ENCODE measurements around the gene ZFP64. TPM values are rescaled to one million over a fixed set of nuclear protein-coding genes. Genes with fewer than 3 reads are reported as not detected.

ZFP64 gene
- polyA plus RNA-seq, 2 of the 4 experiments (the other 2 are of a cell fraction): 14.4 to 22.0 TPM

- Histone ChIP-seq H3K4me1 (no peaks in the 10 kb centered on the region), H3K27ac (no peak overlapping the region), H3K4me2 (no peak overlapping the region), H3K4me3 (no peak overlapping the region), H3K9me3 (peaks cover 13% of the 10 kb centered on the region)
- no peak for TF ChIP-seq CBX2 (IDR thresholded peaks at IDR 0.05; ENCODE audit: borderline replicate concordance, low read depth)
- TF ChIP-seq PHF8 (IDR thresholded peaks at IDR 0.05; ENCODE audit: borderline replicate concordance, low read depth): no peak
- TF ChIP-seq HOXA7 (CRISPR knock-in tag; IDR thresholded peaks at IDR 0.05): no peak
- no peak for TF ChIP-seq BHLHE40 (IDR thresholded peaks at IDR 0.05; ENCODE audit: low read depth, low read length)
- TF ChIP-seq FOXS1 (CRISPR knock-in tag; IDR thresholded peaks at IDR 0.05): no peak
- TF ChIP-seq ELK1 (IDR thresholded peaks at IDR 0.05; ENCODE audit: low read depth, low read length): no peak
- no peak for TF ChIP-seq RNF2 (IDR thresholded peaks at IDR 0.05; ENCODE audit: borderline replicate concordance, low read depth)
- no peak for TF ChIP-seq ESRRA (IDR thresholded peaks at IDR 0.05; ENCODE audit: borderline replicate concordance, low read length)
- no peak for TF ChIP-seq ATOH8 (CRISPR knock-in tag; IDR thresholded peaks at IDR 0.05; ENCODE audit: low read depth)
- TF ChIP-seq USF2 (IDR thresholded peaks at IDR 0.05): no peak
- TF ChIP-seq ZFP36 (IDR thresholded peaks at IDR 0.05; ENCODE audit: borderline replicate concordance, partially characterized antibody): no peak
- TF ChIP-seq NPAS2 (CRISPR knock-in tag; IDR thresholded peaks at IDR 0.05; ENCODE audit: borderline replicate concordance): no peak
- TF ChIP-seq EHMT2 (IDR thresholded peaks at IDR 0.05; ENCODE audit: low read depth): no peak
- no peak for TF ChIP-seq FOSB (CRISPR knock-in tag; IDR thresholded peaks at IDR 0.05)
- CTCF ChIA-PET: interaction anchor here (1.2 to 2.5 kb wide), 2 partner anchors 31 to 50 kb away, joined by 3 to 10 read pairs; no protein-coding TSS in a partner anchor
- 93% methylated on average over 18 of the region's 18 CpGs for WGBS (ENCODE audit: missing lambda C conversion rate)
- FAIRE-seq (no peak), ATAC-seq (no peak), DNase-seq (ENCODE audit: low read depth in 1 of 2, low spot score in 1 of 2) (no peak)
- POLR2A ChIA-PET: no interaction called here
Observed at GRCh38 chr20:52160049-52160570, 31.5 kb downstream of the ZFP64 start.

- FAIRE-seq: no peak
- H3K4me1 ChIP-seq: no peaks in the 10 kb centered on the region
- DNase-seq (ENCODE audit: low read depth in 1 of 2, low spot score in 1 of 2): no peak
- ChIA-PET CTCF (interaction anchor here (1.1 to 3.2 kb wide), 3 partner anchors 18 to 49 kb away, joined by 3 to 16 read pairs (median 6); no protein-coding TSS in a partner anchor), POLR2A (no interaction called here)
- whole genome bisulfite sequencing (ENCODE audit: missing lambda C conversion rate): 43% methylated on average over 1 of the region's 1 CpG
- H3K4me3 ChIP-seq: no peak overlapping the region
- H3K27ac ChIP-seq: no peak overlapping the region
- no peak for TF ChIP-seq ESRRA (IDR thresholded peaks at IDR 0.05; ENCODE audit: borderline replicate concordance, low read length)
- TF ChIP-seq SREBF2 (IDR thresholded peaks at IDR 0.05): no peak
- H3K9me3 ChIP-seq: peaks cover 13% of the 10 kb centered on the region
- ATAC-seq: no peak
- H3K4me2 ChIP-seq: no peak overlapping the region
Observed at GRCh38 chr20:52154575-52154974, 37.0 kb downstream of the ZFP64 start.

GRCh38 chr20:52153896-52154295 lies 37.7 kb downstream of the ZFP64 start:
- Histone ChIP-seq H3K4me3 (no peak overlapping the region), H3K4me1 (no peaks in the 10 kb centered on the region), H3K4me2 (no peak overlapping the region), H3K9me3 (peaks cover 13% of the 10 kb centered on the region; the same call in 2 of the 3 replicates), H3K27ac (no peak overlapping the region)
- ATAC-seq (no peak), FAIRE-seq (no peak), DNase-seq (ENCODE audit: low read depth in 1 of 2, low spot score in 1 of 2) (no peak)
- ChIA-PET CTCF (interaction anchor here (2.4 to 3.2 kb wide), 2 partner anchors 25 to 48 kb away, joined by 6 to 16 read pairs; no protein-coding TSS in a partner anchor), POLR2A (no interaction called here)
- WGBS (ENCODE audit: missing lambda C conversion rate): 80% methylated on average over 7 of the region's 7 CpGs
- TF ChIP-seq HOXB5 (CRISPR knock-in tag; IDR thresholded peaks at IDR 0.05) (no peak), EP300 (IDR thresholded peaks at IDR 0.05) (no peak), NPAS2 (CRISPR knock-in tag; IDR thresholded peaks at IDR 0.05; ENCODE audit: borderline replicate concordance) (no peak), MAZ (IDR thresholded peaks at IDR 0.05; ENCODE audit: borderline replicate concordance, low read depth, low read length) (no peak), USF2 (IDR thresholded peaks at IDR 0.05) (no peak), RARB (CRISPR knock-in tag; IDR thresholded peaks at IDR 0.05) (no peak), MYC (IDR thresholded peaks at IDR 0.05; ENCODE audit: borderline replicate concordance, low read length) (no peak), ZNF302 (CRISPR knock-in tag; IDR thresholded peaks at IDR 0.05) (no peak), RFX5 (IDR thresholded peaks at IDR 0.05) (no peak), NFE2L2 (conservative IDR thresholded peaks at IDR 0.05; ENCODE audit: low read length) (no peak), ZFP36 (IDR thresholded peaks at IDR 0.05; ENCODE audit: borderline replicate concordance, partially characterized antibody) (no peak), HDAC2 (IDR thresholded peaks at IDR 0.05) (no peak), TP53 (CRISPR knock-in tag; IDR thresholded peaks at IDR 0.05) (no peak)

Data from A549 (cell line).